GM21619 (cell line): ENCODE data around the gene GTF2H2C.
"Not testable (repeated sequence)": the region's sequence is repeated elsewhere in the genome, so short reads cannot be mapped to it uniquely, and the experiment has no call there.

Experiments used
- ATAC-seq: cut with Tn5 transposase; IDR thresholded peaks from one replicate; pipeline ENCODE4 v1.9.1; 2021; ENCODE audit not compliant: unreplicated experiment

GTF2H2C gene

GRCh38 chr5:69559908-69560330 is at the start of gene GTF2H2C:
TSS of gene GTF2H2C (plus strand) at chr5:69560191. CDS start at chr5:69565133, 4,942 bp downstream.
- peak; percentile 98 for ATAC-seq

- ATAC-seq: no peak
These were observed 49.3 kb upstream of the GTF2H2C start for GRCh38 chr5:69510694-69511093.

DNA sequence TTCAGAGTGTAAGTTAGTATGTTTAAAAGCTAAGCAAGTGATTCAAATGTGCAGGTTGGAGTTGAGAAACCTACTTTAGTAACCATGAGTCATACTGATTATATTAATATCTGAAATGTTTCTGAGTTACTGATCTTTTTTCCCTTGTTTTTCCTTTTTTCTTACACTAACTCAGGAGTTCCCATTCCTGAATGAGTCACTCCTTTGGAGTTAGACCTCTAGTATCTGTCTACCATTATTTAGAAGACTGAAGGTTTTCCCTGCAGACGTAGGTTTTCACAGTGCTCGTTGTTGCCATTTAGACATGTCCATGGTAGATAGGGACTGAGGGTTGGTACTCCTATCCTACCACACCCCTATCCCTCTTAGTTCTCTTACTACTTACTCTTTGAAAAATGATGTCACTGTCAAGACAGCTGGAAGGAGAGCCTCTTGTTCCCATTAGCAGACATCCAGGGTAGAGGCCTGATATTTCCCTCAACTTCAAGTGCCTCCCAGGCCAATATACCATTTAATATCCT is 47.2 kb upstream of the GTF2H2C start:
- no peak for ATAC-seq

- ATAC-seq: not testable (repeated sequence)
These were observed 44.4 kb upstream of the GTF2H2C start for GRCh38 chr5:69515570-69515969.

DNA sequence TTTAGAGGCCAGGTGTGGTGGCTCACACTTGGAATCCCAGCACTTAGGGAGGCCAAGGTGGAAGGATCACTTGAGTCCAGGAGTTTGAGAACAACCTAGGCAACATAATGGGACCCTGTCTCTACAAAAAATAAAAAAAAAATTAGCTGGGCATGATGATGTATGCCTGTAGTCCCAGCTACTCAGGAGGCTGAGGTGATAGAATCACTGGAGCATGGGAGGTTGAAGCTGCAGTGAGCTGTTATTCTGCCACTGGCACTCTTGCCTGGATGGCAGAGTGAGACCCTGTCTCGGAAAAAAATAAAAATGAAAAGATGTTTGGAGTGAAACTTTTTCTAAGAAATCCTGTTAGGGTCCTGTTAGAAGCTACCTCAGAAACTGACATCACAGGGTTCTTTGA is 43.2 kb upstream of the GTF2H2C start:
- no peak for ATAC-seq

- ATAC-seq: no peak
These were observed 42.2 kb upstream of the GTF2H2C start for GRCh38 chr5:69517763-69518212.

DNA sequence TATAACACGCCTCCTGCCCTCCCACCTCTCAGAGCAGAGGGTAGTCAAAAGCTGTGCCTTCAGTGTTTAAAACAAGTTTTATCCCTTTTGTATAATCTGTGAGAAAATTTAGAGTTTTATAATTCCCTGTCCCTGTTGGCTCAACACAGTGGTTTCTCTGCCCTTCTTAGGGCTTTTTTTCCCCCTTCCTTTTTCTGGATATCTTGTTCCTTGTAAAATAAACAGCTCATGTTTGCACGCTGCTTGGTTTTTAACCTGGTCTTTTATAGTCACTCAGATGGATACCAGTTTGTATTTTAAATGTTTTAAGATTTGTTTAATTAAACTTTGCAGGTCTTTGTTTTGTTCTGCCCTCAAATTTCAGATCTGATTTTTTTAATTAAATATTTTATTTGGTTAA is 40.7 kb upstream of the GTF2H2C start:
- ATAC-seq: no peak

DNA sequence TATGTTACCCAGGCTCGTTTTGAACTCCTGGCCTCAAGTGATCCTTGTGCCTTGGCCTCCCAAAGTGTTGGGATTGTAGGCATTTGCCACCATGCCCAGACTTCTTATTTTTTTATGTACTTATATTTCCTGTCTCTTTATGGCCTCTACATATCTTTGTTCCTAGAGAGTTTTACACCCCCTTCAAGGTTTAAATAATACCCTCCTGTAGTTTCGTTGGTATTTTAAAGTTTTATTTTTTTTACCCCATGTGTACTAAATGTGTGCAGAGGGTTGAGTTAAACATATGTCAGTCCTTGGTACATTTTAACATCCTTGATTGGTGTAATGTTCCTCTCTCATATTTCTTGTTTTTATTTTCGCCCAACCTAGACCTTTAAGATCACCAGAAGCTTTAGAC is 38.0 kb upstream of the GTF2H2C start:
- ATAC-seq: no peak

GRCh38 chr5:69525490-69525889 is 34.5 kb upstream of the GTF2H2C start:
- ATAC-seq: no peak

DNA sequence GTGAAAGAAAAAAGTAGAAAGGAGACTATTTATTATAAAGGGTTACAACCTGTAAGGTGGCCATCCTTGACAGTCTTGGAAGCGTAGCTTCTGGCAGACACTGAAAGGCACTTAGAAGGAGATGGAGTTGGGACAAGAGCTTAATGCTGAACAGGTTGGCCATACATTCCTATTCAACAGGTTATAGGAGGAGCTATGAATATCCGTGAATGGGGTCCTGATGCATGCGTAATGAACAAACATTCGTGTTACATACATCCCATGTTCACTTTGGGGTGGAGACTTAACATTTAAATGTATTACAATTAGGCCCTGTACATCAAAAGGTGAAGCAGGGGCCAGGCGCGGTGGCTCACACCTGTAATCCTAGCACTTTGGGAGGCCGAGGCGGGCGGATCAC is 33.3 kb upstream of the GTF2H2C start:
- ATAC-seq: no peak

GRCh38 chr5:69527128-69527770 is 32.7 kb upstream of the GTF2H2C start:
- ATAC-seq: no peak

DNA sequence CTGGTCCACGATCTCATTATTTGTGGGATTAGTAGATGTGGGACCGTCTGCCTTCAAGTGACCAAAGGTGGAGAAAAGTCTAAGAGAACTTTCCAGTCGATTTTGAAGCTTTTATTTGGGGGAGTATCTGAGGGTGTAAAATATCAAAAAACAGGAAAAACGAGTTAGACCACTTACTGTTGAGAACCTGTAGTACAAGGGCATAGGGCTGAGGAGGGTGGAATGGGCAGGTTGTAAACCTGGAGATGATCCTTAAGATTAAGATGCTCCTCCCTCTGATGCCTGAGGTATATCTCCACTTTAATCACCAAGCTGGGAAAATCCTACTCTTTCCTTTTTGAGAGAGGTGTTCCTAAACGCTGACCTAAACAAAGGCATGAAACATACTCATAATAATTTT is 32.0 kb upstream of the GTF2H2C start:
- no peak for ATAC-seq

GRCh38 chr5:69528609-69529008 is 31.4 kb upstream of the GTF2H2C start:
- no peak for ATAC-seq

DNA sequence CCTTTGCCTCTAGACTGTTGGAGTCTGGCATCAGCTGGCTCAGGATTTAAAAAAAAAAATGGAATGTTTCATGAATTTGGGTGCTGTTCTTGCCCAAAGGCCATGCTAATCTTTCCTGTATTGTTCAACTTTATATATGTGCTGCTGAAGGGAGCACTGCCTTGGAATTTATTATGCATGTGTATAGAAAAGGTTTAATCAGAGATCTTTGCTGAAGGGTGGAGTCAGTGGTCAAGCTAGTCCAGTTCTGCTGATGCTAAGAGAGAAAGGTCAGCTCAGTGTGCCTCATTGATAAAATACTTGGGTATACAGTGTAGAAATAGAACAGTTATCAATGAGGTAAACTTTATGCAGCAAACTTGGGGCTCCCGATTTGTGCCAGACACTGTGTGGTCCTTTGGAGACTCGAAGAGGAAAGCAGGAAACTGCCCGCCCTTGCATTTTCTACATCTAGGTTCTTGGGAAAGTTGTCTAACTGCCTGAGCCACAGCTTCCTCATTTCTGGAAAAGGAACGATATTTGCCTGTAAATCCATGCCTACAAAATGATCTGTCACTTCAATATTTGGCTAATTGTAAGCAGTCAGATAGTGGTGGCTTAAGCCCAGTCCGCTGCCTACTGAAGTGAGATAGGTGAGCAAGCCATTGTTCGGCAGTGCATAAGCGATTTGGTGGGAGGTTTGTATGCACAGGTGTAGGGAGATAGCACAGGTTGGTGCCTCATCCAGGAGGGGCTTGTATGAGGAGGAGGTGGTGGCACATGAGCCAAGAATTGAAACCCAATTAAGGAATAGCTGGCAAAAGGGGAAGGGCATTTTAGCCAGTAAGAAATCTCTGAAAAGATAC is 29.2 kb upstream of the GTF2H2C start:
- ATAC-seq: no peak

GRCh38 chr5:69531406-69531801 is 28.6 kb upstream of the GTF2H2C start:
- ATAC-seq: no peak

GRCh38 chr5:69537911-69538310 is 22.1 kb upstream of the GTF2H2C start:
- ATAC-seq: not testable (repeated sequence)

GRCh38 chr5:69538735-69539134 is 21.3 kb upstream of the GTF2H2C start:
- ATAC-seq: not testable (repeated sequence)

- ATAC-seq: not testable (repeated sequence)
These were observed 18.6 kb upstream of the GTF2H2C start for GRCh38 chr5:69541347-69541746.

- not testable (repeated sequence) for ATAC-seq
These were observed 17.0 kb upstream of the GTF2H2C start for GRCh38 chr5:69542838-69543618.

GRCh38 chr5:69544602-69545001 is 15.4 kb upstream of the GTF2H2C start:
- ATAC-seq: not testable (repeated sequence)
